Endothelial cell of umbilical vein (primary cell): ENCODE measurements around the gene DDX31. TPM values are rescaled to one million over a fixed set of nuclear protein-coding genes. Genes with fewer than 3 reads are reported as not detected.

Source experiments
- BruUV-seq: library from RNA; stranded (reverse); fragments of 400-500 nt; replicated peaks from 2 replicates; lab custom pipeline; 2021; lab: Mats Ljungman, UMichigan
- CTCF ChIA-PET: fragments of 300-600, 350-600 bp; sonication (Branson Sonifier 250); formaldehyde crosslinking; loops from one replicate; lab custom pipeline; 2021; ENCODE audit warnings: antibody characterized with exemption, inconsistent platforms; lab: Charles Lee
- POLR2A ChIA-PET: fragments of 300-600, 350-600 bp; sonication (Branson Sonifier 250); formaldehyde crosslinking; loops from one replicate; lab custom pipeline; 2021; ENCODE audit warnings: antibody characterized with exemption, inconsistent platforms; lab: Charles Lee
- DNase-seq: peaks from one replicate; pipeline ENCODE4 v3.0.0-alpha.2; 2011; ENCODE audit warnings: low read depth, low spot score
- FAIRE-seq: peaks from 2 replicates; lab custom pipeline; 2011; peaks lifted over from hg19 to GRCh38; lab: Jason Lieb, UNC
- H2AFZ ChIP-seq: 2 replicates; pipeline ENCODE4 v1.6.0; 2012; ENCODE audit warnings: low read depth, low read length, control low read depth, inconsistent platforms
- H3K27ac ChIP-seq: 2 replicates; pipeline ENCODE4 v1.5.1; 2011; ENCODE audit warnings: low read depth, mild to moderate bottlenecking, control low read depth, low read length, moderate library complexity; ENCODE audit not compliant: insufficient read depth
- H3K27me3 ChIP-seq, 2 experiments: 2 replicates each; pipeline versions ENCODE4 v1.6.0 to v1.6.1; 2011; ENCODE audit warnings: low read length in 2 of 2, mixed read lengths in 1 of 2; ENCODE audit not compliant: control insufficient read depth in 2 of 2, insufficient read depth in 2 of 2
- H3K36me3 ChIP-seq, 2 experiments: 2 replicates in 1 of 2; 3 replicates in 1 of 2; pipeline ENCODE4 v1.5.1; 2011; ENCODE audit warnings: low read length in 2 of 2, mild to moderate bottlenecking in 1 of 2, moderate library complexity in 1 of 2; ENCODE audit not compliant: control insufficient read depth in 2 of 2, insufficient read depth in 2 of 2; ENCODE audit errors: extremely low read depth in 1 of 2
- H3K4me1 ChIP-seq: 3 replicates; pipeline ENCODE4 v1.5.1; 2011; ENCODE audit warnings: mild to moderate bottlenecking, low read length; ENCODE audit not compliant: control insufficient read depth, insufficient read depth; ENCODE audit errors: extremely low read depth
- H3K4me2 ChIP-seq: 2 replicates; pipeline ENCODE4 v1.6.1; 2011; ENCODE audit warnings: low read length, control low read depth, mixed read lengths; ENCODE audit not compliant: insufficient read depth
- H3K4me3 ChIP-seq, 3 experiments: fragments of 200-600 bp in 1 of 3; sonication (generic), shearing (Covaris generic) in 1 of 3; replicated peaks in 1 of 3; 2 replicates each; pipeline ENCODE4 v1.5.1; 2011 to 2016; ENCODE audit warnings: control low read depth in 3 of 3, low read length in 3 of 3, mild to moderate bottlenecking in 2 of 3, inconsistent platforms in 1 of 3, low read depth in 1 of 3, moderate library complexity in 1 of 3; ENCODE audit not compliant: insufficient read depth in 1 of 3
- H3K79me2 ChIP-seq: 2 replicates; pipeline ENCODE4 v1.6.0; 2012; ENCODE audit warnings: low read length, inconsistent platforms; ENCODE audit not compliant: control insufficient read depth, insufficient read depth
- H3K9ac ChIP-seq: replicated peaks from 2 replicates; pipeline ENCODE3; 2011; ENCODE audit warnings: low read length, control low read depth; ENCODE audit not compliant: insufficient read depth; ENCODE audit errors: extremely low read depth
- H3K9me1 ChIP-seq: replicated peaks from 3 replicates; pipeline ENCODE4 v1.6.0; 2011; ENCODE audit warnings: mild to moderate bottlenecking, low read length; ENCODE audit not compliant: control insufficient read depth, insufficient read depth; ENCODE audit errors: extremely low read depth
- H3K9me3 ChIP-seq: replicated peaks from 2 replicates; pipeline ENCODE4 v1.5.1; 2012; ENCODE audit warnings: low read length, inconsistent platforms; ENCODE audit not compliant: control insufficient read depth, insufficient read depth
- H4K20me1 ChIP-seq: replicated peaks from 2 replicates; pipeline ENCODE3; 2011; ENCODE audit warnings: mild to moderate bottlenecking, low read length; ENCODE audit not compliant: control insufficient read depth, insufficient read depth; ENCODE audit errors: extremely low read depth
- EZH2 ChIP-seq: IDR thresholded peaks from 2 replicates; pipeline ENCODE4 v1.6.1; 2012; ENCODE audit warnings: borderline replicate concordance, low read depth, mild to moderate bottlenecking, moderate library complexity, low read length, inconsistent platforms; ENCODE audit not compliant: severe bottlenecking
- GATA2 ChIP-seq: IDR thresholded peaks from 2 replicates; pipeline ENCODE4 v1.7.0; 2011; ENCODE audit warnings: low read depth, mild to moderate bottlenecking, moderate library complexity, mixed read lengths, low read length; ENCODE audit not compliant: insufficient read length, insufficient read depth
- JUN ChIP-seq: IDR thresholded peaks from 2 replicates; pipeline ENCODE4 v1.6.1; 2011; ENCODE audit warnings: borderline replicate concordance, low read depth; ENCODE audit not compliant: insufficient read length, insufficient read depth
- MAX ChIP-seq: IDR thresholded peaks from 2 replicates; pipeline ENCODE4 v1.6.1; 2011; ENCODE audit not compliant: insufficient read depth, insufficient read length
- MYC ChIP-seq: IDR thresholded peaks from one replicate; pipeline ENCODE4 v1.6.1; 2011; ENCODE audit warnings: mild to moderate bottlenecking, low read depth, low read length
- POLR2A ChIP-seq: IDR thresholded peaks from 2 replicates; pipeline ENCODE4 v1.6.1; 2012; ENCODE audit warnings: low read depth, mild to moderate bottlenecking, control low read depth, low read length
- POLR2AphosphoS5 ChIP-seq: IDR thresholded peaks from 2 replicates; pipeline ENCODE4 v1.6.1; 2012; ENCODE audit warnings: low read depth, mild to moderate bottlenecking, control low read depth, low read length, moderate library complexity; ENCODE audit not compliant: insufficient read depth
- dilution Hi-C: fragments of 300-500 bp; cut with MboI; formaldehyde crosslinking; loops from one replicate; pipeline ENCODE4 v1.15.0; 2019; ENCODE audit warnings: low sequenced_read_pairs; ENCODE audit not compliant: extremely low pct_ligation_motif_present
- intact Hi-C: fragments of 100-400 bp; cut with micrococcal nuclease; formaldehyde crosslinking; loops from one replicate; pipeline ENCODE4 v1.10.0; 2022
- polyA plus RNA-seq, 4 experiments: library from polyadenylated mRNA; depleted of rRNA in 3 of 4; stranded (reverse) in 3 of 4; unstranded in 1 of 4; fragments of >200 nt; gene quantifications; 2 replicates each; pipeline versions ENCODE4 v1.2.1 to v1.2.3, GENCODE V29; 2011 to 2012; ENCODE audit warnings: missing spikeins in 1 of 4
- total RNA-seq: library from RNA; stranded (reverse); gene quantifications from 2 replicates; pipeline ENCODE4 v1.2.3, GENCODE V29; 2021
- TF ChIP-seq, protein P1 (sequence below), 2 donors: IDR thresholded peaks; 1 replicate in 1 of 2; 2 replicates in 1 of 2; pipeline ENCODE4 v1.5.1; 2011; ENCODE audit warnings: low read length in 2 of 2, mild to moderate bottlenecking in 2 of 2, moderate library complexity in 2 of 2, control low read depth in 1 of 2, inconsistent platforms in 1 of 2, low read depth in 1 of 2; ENCODE audit not compliant: insufficient read depth in 1 of 2; ENCODE audit errors: extremely low read depth in 1 of 2

The DDX31 gene
- total and polyA plus RNA-seq, 2 donors (not counting 3 experiments of a cell fraction or from before 2014, with no cell fraction given), result 8.0 to 16.3 TPM

DNA sequence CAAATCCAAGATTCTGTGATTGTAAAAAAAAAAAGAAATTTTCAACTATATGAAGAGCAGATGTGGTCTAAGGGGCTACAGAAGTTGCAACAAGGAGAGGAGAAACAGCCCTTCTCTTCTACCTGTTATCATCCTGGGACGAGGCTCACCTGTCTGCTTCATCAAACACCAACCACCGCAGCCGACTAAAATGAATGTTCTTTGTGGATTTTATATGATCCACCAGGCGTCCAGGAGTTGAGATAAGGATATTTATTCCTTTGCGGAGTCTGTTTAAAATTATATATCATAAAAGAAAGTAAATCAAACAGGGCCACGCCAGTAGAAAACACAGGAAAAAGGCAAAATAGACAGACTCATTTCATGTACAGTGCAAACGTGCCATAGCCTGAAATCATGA, 21.5 kb downstream of the DDX31 start:
- no peak for FAIRE-seq
- Histone ChIP-seq H3K4me3 (no peak overlapping the region), H3K4me1 (no peaks in the 10 kb centered on the region), H3K79me2 (no peaks in the 10 kb centered on the region), H2AFZ (no peak overlapping the region), H4K20me1 (no peaks in the 10 kb centered on the region), H3K9me1 (no peaks in the 10 kb centered on the region), H3K27me3 (no peaks in the 10 kb centered on the region), H3K27ac (no peak overlapping the region), H3K4me2 (no peak overlapping the region), H3K9me3 (no peaks in the 10 kb centered on the region), H3K36me3 (peaks cover 15 to 27% of the 10 kb centered on the region in 2 experiments), H3K9ac (no peak overlapping the region)
- ChIA-PET POLR2A (no interaction called here), CTCF (no interaction called here)
- intact Hi-C loops, result no loop called here
- no TSS peak for BruUV-seq
- no peak for TF ChIP-seq JUN
- no peak for DNase-seq
- dilution Hi-C loops, result no loop called here

DNA sequence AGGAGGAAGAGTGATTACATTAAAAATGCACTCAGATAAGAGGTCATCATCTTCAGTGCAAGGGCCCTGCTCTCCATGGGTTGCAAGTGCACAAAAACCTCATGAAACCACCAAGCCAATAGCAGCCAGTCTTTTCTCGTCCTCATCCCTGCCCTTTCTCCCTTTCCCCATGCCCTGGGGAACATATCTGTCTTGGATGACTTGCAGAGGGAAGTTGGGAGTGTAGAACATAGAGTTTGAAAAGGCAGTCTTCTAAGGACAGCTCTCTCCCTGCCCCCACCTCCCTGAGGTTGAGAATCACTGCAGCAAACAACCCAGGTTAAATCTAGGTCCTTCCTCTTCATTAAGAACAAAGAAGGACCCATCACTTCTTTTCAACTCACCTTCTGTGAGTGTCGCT, 22.0 kb downstream of the DDX31 start:
- Histone ChIP-seq H3K4me3 (no peak overlapping the region), H2AFZ (no peak overlapping the region), H3K9ac (no peak overlapping the region), H3K4me1 (no peaks in the 10 kb centered on the region), H3K27ac (no peak overlapping the region), H3K9me1 (no peaks in the 10 kb centered on the region), H3K27me3 (no peaks in the 10 kb centered on the region), H3K36me3 (peaks cover 15 to 27% of the 10 kb centered on the region in 2 experiments), H3K79me2 (no peaks in the 10 kb centered on the region), H3K9me3 (no peaks in the 10 kb centered on the region), H4K20me1 (no peaks in the 10 kb centered on the region), H3K4me2 (no peak overlapping the region)
- TF ChIP-seq MAX, result no peak
- TF ChIP-seq POLR2A, result no peak
- TF ChIP-seq GATA2, result no peak
- TF ChIP-seq, protein P1, sequence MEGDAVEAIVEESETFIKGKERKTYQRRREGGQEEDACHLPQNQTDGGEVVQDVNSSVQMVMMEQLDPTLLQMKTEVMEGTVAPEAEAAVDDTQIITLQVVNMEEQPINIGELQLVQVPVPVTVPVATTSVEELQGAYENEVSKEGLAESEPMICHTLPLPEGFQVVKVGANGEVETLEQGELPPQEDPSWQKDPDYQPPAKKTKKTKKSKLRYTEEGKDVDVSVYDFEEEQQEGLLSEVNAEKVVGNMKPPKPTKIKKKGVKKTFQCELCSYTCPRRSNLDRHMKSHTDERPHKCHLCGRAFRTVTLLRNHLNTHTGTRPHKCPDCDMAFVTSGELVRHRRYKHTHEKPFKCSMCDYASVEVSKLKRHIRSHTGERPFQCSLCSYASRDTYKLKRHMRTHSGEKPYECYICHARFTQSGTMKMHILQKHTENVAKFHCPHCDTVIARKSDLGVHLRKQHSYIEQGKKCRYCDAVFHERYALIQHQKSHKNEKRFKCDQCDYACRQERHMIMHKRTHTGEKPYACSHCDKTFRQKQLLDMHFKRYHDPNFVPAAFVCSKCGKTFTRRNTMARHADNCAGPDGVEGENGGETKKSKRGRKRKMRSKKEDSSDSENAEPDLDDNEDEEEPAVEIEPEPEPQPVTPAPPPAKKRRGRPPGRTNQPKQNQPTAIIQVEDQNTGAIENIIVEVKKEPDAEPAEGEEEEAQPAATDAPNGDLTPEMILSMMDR (IDR thresholded peaks at IDR 0.05; ENCODE audit: extremely low read depth in 1 of 2, insufficient read depth in 1 of 2, low read depth in 1 of 2, low read length in 2 of 2), result no peak
- TF ChIP-seq MYC, result no peak
- TF ChIP-seq POLR2AphosphoS5, result no peak
- no peak for TF ChIP-seq JUN
- TF ChIP-seq EZH2, result no peak
- FAIRE-seq (no peak), DNase-seq (no peak)
- dilution Hi-C loops, result no loop called here
- intact Hi-C loops, result no loop called here
- POLR2A ChIA-PET, result no interaction called here
- BruUV-seq, result no TSS peak
- CTCF ChIA-PET, result no interaction called here
